Measurements from ENCODE around the gene INTS4.
"Not testable (repeated sequence)": the region's sequence is repeated elsewhere in the genome, so short reads cannot be mapped to it uniquely, and the experiment has no call there.

DNA sequence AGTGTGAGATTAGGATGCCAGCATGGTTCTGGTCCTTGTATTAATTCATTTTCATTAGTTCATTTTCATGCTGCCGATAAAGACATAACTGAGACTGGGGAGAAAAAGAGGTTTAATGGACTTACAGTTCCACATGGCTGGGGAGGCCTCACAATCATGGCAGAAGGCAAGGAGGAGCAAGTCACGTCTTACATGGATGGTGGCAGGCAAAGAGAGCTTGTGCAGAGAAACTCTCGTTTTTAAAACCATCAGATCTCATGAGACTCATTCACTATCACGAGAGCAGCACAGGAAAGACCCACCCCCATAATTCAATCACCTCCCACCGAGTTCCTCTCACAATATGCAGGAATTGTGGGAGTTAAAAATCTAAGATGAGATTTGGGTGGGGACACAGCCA is 150.8 kb downstream of the INTS4 start:
- not testable (repeated sequence) for TF ChIP-seq CEBPB, POLR2A (IDR thresholded peaks at IDR 0.05; ENCODE audit: low read depth, low read length)

All from IMR-90 (cell line).